ENCODE results near the gene POU2F3.

POU2F3 gene

DNA sequence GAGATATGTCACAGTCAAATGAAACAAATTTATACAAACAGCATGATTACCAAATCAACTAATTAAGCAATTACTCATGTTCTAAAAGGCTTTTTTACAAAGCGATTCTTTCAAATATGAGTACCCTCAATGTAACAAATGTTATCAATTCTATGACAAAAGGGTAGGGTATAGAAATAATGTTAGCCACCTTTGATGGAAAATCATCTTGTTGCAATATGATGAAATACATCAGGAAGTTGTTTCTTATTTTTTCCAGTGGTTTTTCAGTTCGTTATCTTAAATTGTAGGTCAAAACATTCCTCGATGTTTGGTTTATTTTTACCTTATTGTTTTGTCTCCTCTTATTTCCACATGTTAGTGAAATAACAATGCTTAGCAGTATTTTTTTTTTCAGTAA, 102.7 kb downstream of the POU2F3 start:
- DNase-seq = no peak

DNA sequence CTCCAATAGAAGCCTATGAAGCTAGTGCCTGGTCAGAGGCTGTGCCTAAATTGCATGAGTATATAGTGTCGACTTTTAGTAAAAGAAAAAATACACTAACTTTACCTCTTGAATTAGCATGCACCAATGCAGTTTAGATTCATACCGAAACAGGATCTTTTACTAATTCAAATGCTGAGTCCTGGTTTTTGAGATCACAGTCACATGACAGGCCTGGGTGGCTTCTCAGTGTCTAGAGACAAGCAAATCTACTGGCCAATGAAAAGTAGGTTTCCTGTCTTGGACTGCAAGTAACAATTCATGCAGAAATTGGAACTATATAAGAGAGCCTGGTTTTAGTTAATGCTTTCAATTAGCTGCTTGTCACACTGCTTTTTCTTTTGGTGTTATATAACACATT, 103.5 kb downstream of the POU2F3 start:
- DNase-seq = no peak

DNA sequence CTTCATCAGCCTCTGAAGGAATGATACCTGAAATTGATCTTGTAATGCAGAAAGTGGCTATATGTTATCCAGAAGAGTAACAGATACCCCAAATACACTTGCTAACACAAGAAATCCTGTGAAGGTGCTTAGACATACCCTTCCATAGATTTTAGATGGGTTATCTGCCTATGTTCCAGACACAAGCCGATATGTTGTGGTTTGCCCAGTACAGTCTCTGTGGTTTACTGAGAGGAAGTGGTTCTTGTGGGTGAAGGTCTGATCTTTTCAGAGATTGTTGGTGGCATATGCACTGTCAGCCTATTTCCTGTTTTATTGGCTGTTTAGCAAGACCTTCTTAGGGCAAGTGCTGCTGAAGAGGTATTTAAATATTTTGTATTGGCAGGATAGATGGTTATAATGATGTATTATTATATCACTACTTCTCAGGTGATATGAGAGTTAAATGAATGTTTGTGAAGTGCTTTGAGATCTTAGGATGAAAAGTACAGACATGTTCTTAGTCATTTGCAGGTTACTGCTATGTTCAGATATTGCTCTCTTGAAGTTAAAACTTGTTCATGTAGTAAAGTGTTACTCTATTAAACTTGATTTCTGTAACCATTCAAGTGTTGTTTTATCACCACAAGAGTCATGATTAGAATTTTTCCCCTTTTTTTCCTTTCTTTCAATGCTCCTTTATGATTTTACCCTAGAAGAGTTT, 104.5 kb downstream of the POU2F3 start:
- DNase-seq = peak; percentile 75

DNA sequence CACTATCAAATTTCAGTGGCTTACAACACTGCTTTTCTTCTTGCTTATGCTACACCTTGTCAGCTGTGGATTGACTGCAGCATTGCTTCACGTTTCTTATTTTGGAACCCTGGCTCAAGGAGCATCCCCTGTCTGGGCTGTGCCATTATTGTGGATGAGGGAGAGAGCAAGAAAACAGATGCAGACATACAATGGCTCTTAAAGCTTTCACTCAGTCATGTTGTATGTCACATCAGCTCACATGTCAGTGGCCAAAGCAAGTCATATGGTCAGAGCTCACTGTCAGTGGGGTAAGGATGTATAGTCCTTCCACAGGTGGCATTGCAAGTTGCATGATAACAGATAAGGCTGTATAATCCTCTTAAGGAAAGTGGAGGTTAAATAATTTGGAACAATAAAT, 106.3 kb downstream of the POU2F3 start:
- DNase-seq = no peak

DNA sequence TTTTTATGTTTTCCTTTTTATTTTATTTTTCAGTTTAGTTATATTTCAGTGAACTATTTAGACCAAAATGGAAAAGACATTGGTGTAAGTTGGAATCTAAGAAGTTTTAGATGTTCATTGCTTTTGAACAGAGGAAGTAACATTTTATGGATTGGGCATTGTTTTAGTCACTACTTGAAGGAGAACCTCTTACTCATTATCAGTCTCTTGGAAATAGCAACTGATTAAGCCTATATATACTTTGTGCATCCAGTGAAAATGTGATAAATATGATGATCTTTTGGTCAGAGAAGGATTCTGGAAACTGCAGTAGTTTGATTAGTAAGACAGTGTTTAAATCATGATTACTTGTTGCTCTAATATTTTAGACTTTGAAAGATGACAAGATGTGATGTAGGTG, 110.7 kb downstream of the POU2F3 start:
- no peak for DNase-seq

DNA sequence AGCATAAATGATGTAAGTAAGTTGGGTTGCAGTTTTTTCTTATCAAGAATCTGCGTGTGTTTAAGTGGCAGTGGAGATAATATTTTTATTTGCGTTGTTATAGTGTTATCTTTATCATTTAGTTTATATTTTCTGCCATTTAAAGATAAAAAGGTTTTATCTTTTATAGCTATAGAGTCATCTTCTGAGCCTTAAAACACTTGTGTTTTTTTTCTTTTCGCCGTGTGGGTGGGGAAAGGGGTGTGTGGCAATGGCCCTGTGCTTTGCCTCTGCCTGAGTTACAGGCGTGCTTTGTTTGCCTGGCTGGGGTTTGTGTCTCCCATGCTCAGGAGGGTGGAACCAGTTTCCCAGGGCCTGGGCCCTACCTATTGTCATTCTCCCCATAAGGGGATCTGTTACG, 112.5 kb downstream of the POU2F3 start:
- DNase-seq = no peak

DNA sequence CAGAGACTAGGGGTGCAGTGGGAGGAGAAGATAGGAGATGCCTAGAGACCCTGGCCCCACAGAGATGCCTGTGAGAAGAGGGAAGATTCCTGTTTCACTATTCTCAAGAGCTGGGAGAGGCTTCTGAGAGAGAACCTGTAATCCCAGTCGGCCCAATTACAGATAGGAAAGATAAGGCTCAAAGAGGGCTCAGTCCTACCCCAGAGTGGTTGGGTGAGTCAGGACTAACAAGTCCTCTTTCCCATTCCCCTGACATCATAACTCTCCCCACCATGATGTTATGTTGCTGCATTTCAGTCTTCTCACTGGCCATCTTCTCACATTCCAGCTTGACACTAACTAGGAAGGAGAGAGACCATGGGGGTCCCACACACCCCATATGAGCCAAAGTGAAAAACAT, 114.1 kb downstream of the POU2F3 start:
- DNase-seq = no peak

DNA sequence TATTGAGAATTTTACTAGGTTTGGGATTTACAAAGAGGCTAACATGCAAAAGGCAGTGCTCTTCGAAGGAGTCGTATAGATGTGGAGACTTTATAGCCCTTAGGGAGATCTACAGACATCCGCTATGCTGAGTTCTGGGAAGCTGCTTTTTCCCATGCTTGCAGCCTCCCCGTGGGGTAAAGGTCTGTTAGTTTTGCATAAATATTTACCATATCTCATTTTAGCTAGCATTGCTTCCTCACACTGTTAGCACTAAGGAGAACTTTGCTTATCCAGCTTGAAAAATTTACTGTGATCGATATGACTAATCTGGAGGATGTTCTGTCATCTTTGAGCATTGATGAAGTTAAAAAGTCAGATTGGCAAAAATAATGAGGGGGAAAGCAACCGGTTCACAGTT, 114.8 kb downstream of the POU2F3 start:
- no peak for DNase-seq

DNA sequence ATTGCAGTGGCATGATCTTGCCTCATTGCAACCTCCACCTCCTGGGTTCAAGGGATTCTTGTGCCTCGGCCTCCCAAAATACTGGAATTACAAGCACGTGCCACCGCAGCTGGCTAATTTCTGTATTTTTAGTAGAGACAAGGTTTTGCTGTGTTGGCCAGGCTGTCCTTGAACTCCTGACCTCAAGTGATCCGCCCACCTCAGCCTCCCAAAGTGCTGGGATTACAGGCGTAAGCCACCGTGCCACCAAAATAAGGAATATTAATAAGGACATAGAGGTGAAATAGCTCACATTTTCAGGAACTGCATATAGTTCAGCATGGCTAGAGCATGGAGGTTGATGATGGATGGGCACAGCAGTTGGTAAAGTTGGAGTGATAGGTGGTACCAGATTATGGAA, 117.7 kb downstream of the POU2F3 start:
- DNase-seq = no peak

DNA sequence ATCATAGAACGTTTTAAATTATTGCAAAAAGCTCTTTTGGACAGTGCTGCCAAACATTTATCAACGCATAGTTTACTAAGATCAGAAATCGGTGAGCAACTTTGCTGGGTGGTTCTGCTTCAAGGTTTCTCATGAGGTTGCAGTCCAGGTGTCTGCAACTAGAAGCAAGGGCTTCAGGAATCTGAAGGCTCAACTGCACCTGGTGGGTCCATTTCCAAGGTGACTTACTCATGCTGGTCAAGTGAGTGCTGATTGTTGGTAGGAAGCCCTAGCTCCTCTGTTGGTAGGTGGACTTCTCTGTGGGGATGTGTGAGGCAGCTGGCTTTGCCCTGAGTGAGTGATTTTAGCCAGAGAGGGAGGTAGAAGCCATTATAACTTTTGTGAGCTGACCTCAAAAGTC, 118.8 kb downstream of the POU2F3 start:
- DNase-seq = no peak

DNA sequence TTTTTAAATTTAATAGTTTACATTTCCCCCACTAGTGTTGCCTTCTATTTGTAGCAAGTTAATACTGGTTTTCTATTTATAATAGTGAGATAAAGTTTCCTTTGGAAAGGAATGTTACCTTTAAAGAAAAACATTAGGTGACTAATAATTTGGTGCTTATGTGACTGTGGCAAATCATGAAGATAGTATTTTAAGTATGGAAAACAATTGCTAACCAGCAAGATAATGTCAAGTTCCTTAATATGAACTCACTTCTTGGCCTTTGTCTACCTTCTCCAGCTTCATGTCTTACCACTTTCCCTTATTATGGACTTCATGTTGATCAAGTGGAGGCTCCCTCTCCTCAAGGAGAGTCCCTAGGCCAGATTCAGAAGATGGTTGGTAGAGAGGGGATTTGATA, 123.5 kb downstream of the POU2F3 start:
- no peak for DNase-seq

DNA sequence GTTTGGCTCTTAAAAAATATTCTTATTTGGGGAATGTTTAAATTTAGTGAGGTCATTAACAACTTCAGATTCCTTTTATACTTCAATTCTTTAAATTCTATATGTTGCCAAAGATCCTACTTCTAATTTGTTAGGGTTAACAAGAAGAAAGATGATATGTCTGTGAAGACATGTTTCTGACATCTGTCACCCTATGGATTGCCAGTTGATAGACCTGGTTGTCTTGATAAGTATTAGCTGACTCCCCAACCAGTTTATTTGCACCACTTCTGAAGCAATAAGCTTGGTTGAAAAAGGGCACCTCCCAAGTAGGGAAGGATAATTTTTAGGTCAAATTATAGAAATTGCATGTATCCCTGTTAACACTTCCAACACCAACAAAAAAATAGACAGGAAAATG, 125.6 kb downstream of the POU2F3 start:
- no peak for DNase-seq

Data from SIG-M5 (cell line).